HepG2 (cell line): Measurements from ENCODE around the gene EPO. TPM values are rescaled to one million over a fixed set of nuclear protein-coding genes. Genes with fewer than 3 reads are reported as not detected.
A peak's percentile ranks its signal among the peaks of the same experiment; 100 is the strongest.

Source experiments
- ATAC-seq: fragments of 200-7000 bp; cut with Tn5 transposase; 3 replicates; pipeline ENCODE4 v1.9.1; 2020; ENCODE audit warnings: mild to moderate bottlenecking, moderate library complexity
- BruUV-seq: library from RNA; stranded (reverse); fragments of 400-500 nt; replicated peaks from 2 replicates; lab custom pipeline; 2021; lab: Mats Ljungman, UMichigan
- CTCF ChIA-PET: fragments of 300-600 bp; formaldehyde crosslinking; extraction: SDS; loops from one replicate; lab custom pipeline; 2021; ENCODE audit warnings: low total read pairs, inconsistent platforms, low intra/inter-chr PET ratio; lab: Yijun Ruan, JAX
- POLR2A ChIA-PET: fragments of 350-600 bp; sonication (Branson Sonifier 250); formaldehyde crosslinking; loops from one replicate; lab custom pipeline; 2020; ENCODE audit warnings: antibody characterized with exemption, inconsistent platforms; lab: Yijun Ruan, JAX
- DNase-seq: peaks from one replicate; pipeline ENCODE4 v3.0.0-alpha.2; 2015; ENCODE audit warnings: low spot score
- FAIRE-seq: peaks from 3 replicates; lab custom pipeline; 2011; peaks lifted over from hg19 to GRCh38; lab: Jason Lieb, UNC
- H2AFZ ChIP-seq: one replicate; pipeline ENCODE4 v1.6.1; 2011; ENCODE audit warnings: low read length, inconsistent platforms
- H3K27ac ChIP-seq: fragments of 300-600 bp; 3 replicates; pipeline ENCODE4 v1.8.0; 2011; ENCODE audit warnings: mixed run types, mild to moderate bottlenecking, mixed read lengths, low read length, inconsistent platforms; ENCODE audit not compliant: insufficient read depth; ENCODE audit errors: extremely low read length
- H3K27me3 ChIP-seq, 2 experiments: fragments of 200-600 bp in 1 of 2; 2 replicates in 1 of 2; 3 replicates in 1 of 2; pipeline versions ENCODE4 v1.6.0 to v1.8.0; 2011; ENCODE audit warnings: low read length in 2 of 2, mild to moderate bottlenecking in 2 of 2, moderate library complexity in 2 of 2, inconsistent platforms in 1 of 2; ENCODE audit not compliant: insufficient read depth in 2 of 2, control insufficient read depth in 1 of 2
- H3K36me3 ChIP-seq, 2 experiments: fragments of 200-600 bp in 1 of 2; replicated peaks in 1 of 2; 2 replicates in 1 of 2; 3 replicates in 1 of 2; pipeline versions ENCODE4 v1.5.1 to v1.8.0; 2011; ENCODE audit warnings: low read length in 2 of 2, inconsistent platforms in 1 of 2; ENCODE audit not compliant: insufficient read depth in 2 of 2, control insufficient read depth in 1 of 2
- H3K4me1 ChIP-seq: 2 replicates; pipeline ENCODE4 v1.5.1; 2012; ENCODE audit warnings: low read length, inconsistent platforms; ENCODE audit not compliant: insufficient read depth
- H3K4me2 ChIP-seq: 2 replicates; pipeline ENCODE4 v1.6.0; 2011; ENCODE audit warnings: low read depth, low read length, inconsistent platforms
- H3K4me3 ChIP-seq, 3 experiments: fragments of 200-600 bp in 1 of 3; sonication (generic), shearing (Covaris generic) in 1 of 3; replicated peaks in 1 of 3; 2 replicates each; pipeline ENCODE4 v1.5.1; 2011 to 2016; ENCODE audit warnings: low read length in 3 of 3, inconsistent platforms in 2 of 3, low read depth in 2 of 3, mild to moderate bottlenecking in 2 of 3, control low read depth in 1 of 3, mixed read lengths in 1 of 3; ENCODE audit not compliant: insufficient read depth in 1 of 3
- H3K79me2 ChIP-seq: one replicate; pipeline ENCODE4 v1.6.1; 2011; ENCODE audit warnings: low read length, inconsistent platforms; ENCODE audit not compliant: insufficient read depth
- H3K9ac ChIP-seq: 2 replicates; pipeline ENCODE4 v1.6.0; 2011; ENCODE audit warnings: mild to moderate bottlenecking, low read depth, low read length, inconsistent platforms; ENCODE audit not compliant: insufficient read depth
- H3K9me3 ChIP-seq: 2 replicates; pipeline ENCODE4 v1.5.1; 2012; ENCODE audit warnings: mild to moderate bottlenecking, low read length
- H4K20me1 ChIP-seq: 2 replicates; pipeline ENCODE4 v1.6.0; 2011; ENCODE audit warnings: inconsistent platforms, mild to moderate bottlenecking, low read length, moderate library complexity; ENCODE audit not compliant: insufficient read depth
- AGO2 ChIP-seq: fragments of 200-400 bp; formaldehyde crosslinking; optimal IDR thresholded peaks from 2 replicates; pipeline ENCODE3; 2017; ENCODE audit warnings: mild to moderate bottlenecking, low read depth, low read length, moderate library complexity
- ESRRA ChIP-seq: sonication (generic); formaldehyde crosslinking; IDR thresholded peaks from 2 replicates; pipeline ENCODE4 v1.5.1; 2020; ENCODE audit warnings: mild to moderate bottlenecking, low read depth, missing genetic modification reagents
- FOSL1 ChIP-seq: sonication (generic); formaldehyde crosslinking; IDR thresholded peaks from 2 replicates; pipeline ENCODE4 v1.9.0; 2021; ENCODE audit warnings: missing genetic modification reagents, borderline replicate concordance
- GZF1 ChIP-seq: sonication (generic); formaldehyde crosslinking; IDR thresholded peaks from 2 replicates; pipeline ENCODE4 v1.5.1; 2020; ENCODE audit warnings: mild to moderate bottlenecking, missing genetic modification reagents
- KMT2A ChIP-seq: sonication (generic); formaldehyde crosslinking; IDR thresholded peaks from 2 replicates; pipeline ENCODE4 v1.4.0; 2020; ENCODE audit warnings: missing genetic modification reagents
- REL ChIP-seq: sonication (generic); formaldehyde crosslinking; conservative IDR thresholded peaks from 2 replicates; pipeline ENCODE4 v1.8.0; 2022; ENCODE audit warnings: mild to moderate bottlenecking, missing genetic modification reagents, moderate library complexity
- SKIL ChIP-seq: sonication (generic); formaldehyde crosslinking; IDR thresholded peaks from 2 replicates; pipeline ENCODE4 v1.8.0; 2022; ENCODE audit warnings: missing genetic modification reagents, mild to moderate bottlenecking, moderate library complexity, borderline replicate concordance
- SP5 ChIP-seq: IDR thresholded peaks from 2 replicates; pipeline ENCODE4 v1.6.1; 2016; ENCODE audit warnings: low read depth, borderline replicate concordance
- UBTF ChIP-seq: sonication (generic); formaldehyde crosslinking; IDR thresholded peaks from 2 replicates; pipeline ENCODE4 v1.4.0; 2020; ENCODE audit warnings: mild to moderate bottlenecking, missing genetic modification reagents
- ZBTB26 ChIP-seq: IDR thresholded peaks from 2 replicates; pipeline ENCODE4 v1.6.1; 2016; ENCODE audit warnings: missing compliant biosample characterization, missing genetic modification reagents, borderline replicate concordance
- ZBTB37 ChIP-seq: sonication (generic); formaldehyde crosslinking; IDR thresholded peaks from 2 replicates; pipeline ENCODE4 v1.4.0; 2020; ENCODE audit warnings: mild to moderate bottlenecking, missing genetic modification reagents
- ZEB1 ChIP-seq: IDR thresholded peaks from 2 replicates; pipeline ENCODE4 v1.6.1; 2012; ENCODE audit warnings: mild to moderate bottlenecking, low read depth, inconsistent platforms; ENCODE audit not compliant: insufficient replicate concordance
- ZFYVE20 ChIP-seq: sonication (generic); formaldehyde crosslinking; IDR thresholded peaks from 2 replicates; pipeline ENCODE4 v1.8.0; 2023; ENCODE audit warnings: low read depth, mild to moderate bottlenecking, moderate library complexity, missing genetic modification reagents, borderline replicate concordance
- ZNF503 ChIP-seq: sonication (generic); formaldehyde crosslinking; IDR thresholded peaks from 2 replicates; pipeline ENCODE4 v1.4.0; 2020; ENCODE audit warnings: missing genetic modification reagents
- ZNF572 ChIP-seq: sonication (generic); formaldehyde crosslinking; IDR thresholded peaks from 2 replicates; pipeline ENCODE4 v1.5.1; 2020; ENCODE audit warnings: mild to moderate bottlenecking, missing genetic modification reagents
- WGBS: methylation state at CpG from one replicate; pipeline ENCODE4 v1.1.6; 2017; ENCODE audit warnings: low lambda C conversion rate; 5-methylcytosine and 5-hydroxymethylcytosine counted together
- in situ Hi-C: cut with HindIII; loops from 2 replicates; pipeline ENCODE4 v1.10.0; 2017; ENCODE audit warnings: low pct_unique_long_range_greater_than_20kb; ENCODE audit not compliant: extremely low pct_ligation_motif_present
- intact Hi-C: fragments of 100-400 bp; cut with micrococcal nuclease; formaldehyde crosslinking; loops from one replicate; pipeline ENCODE4 v1.10.0; 2022; ENCODE audit not compliant: unreplicated experiment
- polyA plus RNA-seq, 8 experiments: library from polyadenylated mRNA; depleted of rRNA in 3 of 8; stranded (reverse) in 7 of 8; unstranded in 1 of 8; fragments of >200 nt; fragmentation: Illumina TruSeq in 4 of 8; extraction: Trizol in 4 of 8; gene quantifications; 2 replicates each; pipeline versions ENCODE4 v1.2.1 to v1.2.3, GENCODE V29; 2011 to 2016; ENCODE audit warnings: low read depth in 4 of 8, missing spikeins in 1 of 8, mixed read lengths in 1 of 8; ENCODE audit not compliant: insufficient read depth in 1 of 8
- total RNA-seq, 5 experiments: library from RNA; depleted of rRNA; stranded (reverse); fragments of >200 nt; fragmentation: Illumina TruSeq; extraction: Trizol; gene quantifications; 2 replicates each; pipeline ENCODE4 v1.2.3, GENCODE V29; 2016; ENCODE audit warnings: low read depth in 1 of 5

The EPO gene
- total and polyA plus RNA-seq, 2 of the 13 experiments (the other 11 are each of a cell fraction or from before 2014, with no cell fraction given) = 10.3 to 25.7 TPM

GRCh38 chr7:100675105-100675451, 45.2 kb upstream of the EPO start:
- H3K4me3 ChIP-seq = peak overlapping the region; percentile 92 to 97 (median 96)
- DNase-seq (no peak), ATAC-seq (no peak), FAIRE-seq (no peak)
- H3K27ac ChIP-seq = no peak overlapping the region
- TSS peak; percentile 44 for BruUV-seq
- CTCF ChIA-PET = no interaction called here
- peaks cover 35% of the 10 kb centered on the region for H3K4me1 ChIP-seq
- peaks cover 0 to 4% of the 10 kb centered on the region in 2 experiments; a peak in 2 of 5 replicates for H3K27me3 ChIP-seq
- POLR2A ChIA-PET = interaction anchor here (0.8 to 1.4 kb wide), 3 partner anchors 18 to 32 kb away, joined by 3 to 4 read pairs (median 3); no protein-coding TSS in a partner anchor
- H3K9ac ChIP-seq = peak overlapping the region; percentile 93
- in situ Hi-C loops = no loop called here
- WGBS = no CpG with 5 or more reads among the region's 46 CpGs
- H3K36me3 ChIP-seq = peaks cover 14 to 25% of the 10 kb centered on the region in 2 experiments; a peak in 4 of 5 replicates
- intact Hi-C loops = loop anchor here (2.0 kb wide), 1 partner anchor 16 kb away; no protein-coding TSS in a partner anchor
- no peaks in the 10 kb centered on the region for H3K9me3 ChIP-seq
- peaks cover 8% of the 10 kb centered on the region; the same call in 1 of the 2 replicates for H4K20me1 ChIP-seq
- H3K79me2 ChIP-seq = peaks cover 9% of the 10 kb centered on the region
- H3K4me2 ChIP-seq = peak overlapping the region; percentile 78
- H2AFZ ChIP-seq = no peak overlapping the region
- no peak for TF ChIP-seq FOSL1
- TF ChIP-seq ZNF572 = no peak
- TF ChIP-seq ZNF503 (CRISPR knock-in tag) = no peak
- TF ChIP-seq GZF1 (CRISPR knock-in tag) = peak; percentile 96
- TF ChIP-seq ZBTB37 = no peak
- TF ChIP-seq ZEB1 = no peak
- TF ChIP-seq KMT2A = no peak
- no peak for TF ChIP-seq SKIL (CRISPR knock-in tag)
- no peak for TF ChIP-seq ESRRA (CRISPR knock-in tag)
- no peak for TF ChIP-seq ZBTB26
- no peak for TF ChIP-seq REL (CRISPR knock-in tag)
- TF ChIP-seq SP5 = no peak
- 0 out of 2 replicates have a peak, but pooled peaks have one; percentile 0 for TF ChIP-seq UBTF (CRISPR knock-in tag)
- TF ChIP-seq AGO2 = no peak
- no peak for TF ChIP-seq ZFYVE20
